ENCODE measurements around the gene GUCY1B1.

GUCY1B1 gene

GRCh38 chr4:155853189-155853588, 94.4 kb downstream of the GUCY1B1 start:
- no peak for DNase-seq (ENCODE audit: extremely low spot score)
- ChIA-PET CTCF (interaction anchor here (1.7 kb wide), 1 partner anchor 8 kb away, joined by 4 read pairs; no protein-coding TSS in a partner anchor), POLR2A (no interaction called here)
- no peak for TF ChIP-seq CTCF (IDR thresholded peaks at IDR 0.05; ENCODE audit: control extremely low read depth, extremely low read depth, low read depth, missing control alignments)

- CTCF ChIA-PET = interaction anchor here (1.1 to 1.7 kb wide), 3 partner anchors 10 to 26 kb away, joined by 3 to 4 read pairs (median 4); no protein-coding TSS in a partner anchor
- POLR2A ChIA-PET = no interaction called here
- DNase-seq (ENCODE audit: extremely low spot score) = no peak
- no peak for TF ChIP-seq CTCF (IDR thresholded peaks at IDR 0.05; ENCODE audit: control extremely low read depth, extremely low read depth, low read depth, missing control alignments)
These were observed 95.9 kb downstream of the GUCY1B1 start for GRCh38 chr4:155854582-155855226.

GRCh38 chr4:155855897-155856296, 97.1 kb downstream of the GUCY1B1 start:
- CTCF ChIA-PET = no interaction called here
- DNase-seq (ENCODE audit: extremely low spot score) = no peak
- TF ChIP-seq CTCF (IDR thresholded peaks at IDR 0.05; ENCODE audit: control extremely low read depth, extremely low read depth, low read depth, missing control alignments) = no peak
- POLR2A ChIA-PET = no interaction called here

Data from GM10248 (cell line).